OCI-LY1 (cell line): ENCODE results near the gene TGM4.

ENCODE experiments used
- EZH2 ChIP-seq: fragments of 200-600 bp; sonication (generic), shearing (Covaris generic); IDR thresholded peaks from 2 replicates; pipeline ENCODE4 v1.8.0; 2017; ENCODE audit warnings: borderline replicate concordance, mixed run types, mild to moderate bottlenecking, antibody characterized with exemption, low read length, moderate library complexity, mixed read lengths
- TF ChIP-seq, protein P1 (sequence below): fragments of 200-600 bp; sonication (generic), shearing (Covaris generic); IDR thresholded peaks from 2 replicates; pipeline ENCODE4 v1.5.1; 2017; ENCODE audit warnings: mild to moderate bottlenecking, antibody characterized with exemption, low read length, moderate library complexity, mixed read lengths

DNA sequence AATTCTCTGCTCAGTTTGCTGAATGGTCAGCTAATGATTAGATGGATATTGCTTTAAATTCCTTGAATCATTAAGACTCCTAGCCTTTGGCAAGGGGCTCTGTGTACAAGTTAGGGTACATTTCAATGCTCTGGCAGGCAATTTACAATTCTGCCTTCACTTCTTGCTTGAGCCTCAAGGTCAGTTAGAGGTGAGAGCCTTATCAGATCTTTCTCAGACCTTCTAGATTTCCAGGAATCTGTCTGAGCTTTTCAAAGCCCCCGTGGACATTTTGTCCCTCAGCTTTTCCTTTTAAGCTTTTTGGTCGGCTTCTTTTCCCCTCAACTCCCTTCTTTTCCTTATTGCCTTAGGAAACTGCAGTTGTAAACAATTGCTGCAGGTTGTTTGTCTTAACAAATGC, 34.7 kb downstream of the TGM4 start:
- TF ChIP-seq, protein P1, sequence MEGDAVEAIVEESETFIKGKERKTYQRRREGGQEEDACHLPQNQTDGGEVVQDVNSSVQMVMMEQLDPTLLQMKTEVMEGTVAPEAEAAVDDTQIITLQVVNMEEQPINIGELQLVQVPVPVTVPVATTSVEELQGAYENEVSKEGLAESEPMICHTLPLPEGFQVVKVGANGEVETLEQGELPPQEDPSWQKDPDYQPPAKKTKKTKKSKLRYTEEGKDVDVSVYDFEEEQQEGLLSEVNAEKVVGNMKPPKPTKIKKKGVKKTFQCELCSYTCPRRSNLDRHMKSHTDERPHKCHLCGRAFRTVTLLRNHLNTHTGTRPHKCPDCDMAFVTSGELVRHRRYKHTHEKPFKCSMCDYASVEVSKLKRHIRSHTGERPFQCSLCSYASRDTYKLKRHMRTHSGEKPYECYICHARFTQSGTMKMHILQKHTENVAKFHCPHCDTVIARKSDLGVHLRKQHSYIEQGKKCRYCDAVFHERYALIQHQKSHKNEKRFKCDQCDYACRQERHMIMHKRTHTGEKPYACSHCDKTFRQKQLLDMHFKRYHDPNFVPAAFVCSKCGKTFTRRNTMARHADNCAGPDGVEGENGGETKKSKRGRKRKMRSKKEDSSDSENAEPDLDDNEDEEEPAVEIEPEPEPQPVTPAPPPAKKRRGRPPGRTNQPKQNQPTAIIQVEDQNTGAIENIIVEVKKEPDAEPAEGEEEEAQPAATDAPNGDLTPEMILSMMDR: no peak
- TF ChIP-seq EZH2: no peak
